A549 (cell line): ENCODE data around the gene DDR2. TPM values are rescaled to one million over a fixed set of nuclear protein-coding genes. Genes with fewer than 3 reads are reported as not detected.

ENCODE experiments used
- ATAC-seq, 2 experiments: fragments of 200-7000 bp in 1 of 2; fragments of >200 bp in 1 of 2; cut with Nextera tagmentation in 1 of 2; cut with Tn5 transposase in 1 of 2; 3 replicates each; pipeline versions ENCODE4 v1.8.0 to v1.9.1; 2018 to 2020; ENCODE audit warnings: mild to moderate bottlenecking in 1 of 2, moderate library complexity in 1 of 2
- CTCF ChIA-PET: fragments of 300-600 bp; sonication (Branson Sonifier 250); formaldehyde crosslinking; extraction: SDS; loops from one replicate; lab custom pipeline; 2021; ENCODE audit warnings: antibody characterized with exemption, inconsistent platforms; lab: Yijun Ruan, JAX
- POLR2A ChIA-PET: fragments of 350-600 bp; formaldehyde crosslinking; extraction: SDS; loops from one replicate; lab custom pipeline; 2021; ENCODE audit warnings: antibody characterized with exemption, inconsistent platforms; lab: Yijun Ruan, JAX
- DNase-seq, 2 experiments: peaks; one replicate each; pipeline versions ENCODE4 v3.0.0 to v3.0.0-alpha.2; 2011 to 2016; ENCODE audit warnings: low read depth in 1 of 2, low spot score in 1 of 2
- FAIRE-seq: peaks from 2 replicates; lab custom pipeline; 2011; peaks lifted over from hg19 to GRCh38; lab: Jason Lieb, UNC
- H3K27ac ChIP-seq, 2 experiments: fragments of >200 bp; sonication (Bioruptor Twin); formaldehyde crosslinking; 3 replicates each; pipeline ENCODE4 v1.5.1; 2016 to 2017
- H3K4me1 ChIP-seq: fragments of >200 bp; sonication (Bioruptor Twin); formaldehyde crosslinking; 3 replicates; pipeline ENCODE4 v1.6.1; 2016
- H3K4me2 ChIP-seq: fragments of >200 bp; sonication (Bioruptor Twin); formaldehyde crosslinking; 3 replicates; pipeline ENCODE4 v1.6.1; 2016
- H3K4me3 ChIP-seq: fragments of >200 bp; sonication (Bioruptor Twin); formaldehyde crosslinking; 3 replicates; pipeline ENCODE4 v1.5.1; 2016
- H3K9me3 ChIP-seq: fragments of >200 bp; sonication (Bioruptor Twin); formaldehyde crosslinking; 3 replicates; pipeline ENCODE4 v1.6.1; 2016
- CBX2 ChIP-seq: fragments of 200-600 bp; sonication (generic); IDR thresholded peaks from 2 replicates; pipeline ENCODE4 v1.6.1; 2016; ENCODE audit warnings: low read depth, mild to moderate bottlenecking, borderline replicate concordance
- CEBPB ChIP-seq, 2 experiments: fragments of >200 bp in 1 of 2; sonication (Bioruptor Twin) in 1 of 2; formaldehyde crosslinking in 1 of 2; IDR thresholded peaks; 2 replicates each; pipeline ENCODE4 v1.6.1; 2012 to 2016
- CHD4 ChIP-seq: fragments of 200-600 bp; sonication (generic); IDR thresholded peaks from 2 replicates; pipeline ENCODE4 v1.6.1; 2016; ENCODE audit warnings: antibody characterized with exemption, mild to moderate bottlenecking, borderline replicate concordance
- E2F6 ChIP-seq: IDR thresholded peaks from 2 replicates; pipeline ENCODE4 v1.6.1; 2012; ENCODE audit warnings: low read depth, borderline replicate concordance
- EHF ChIP-seq: fragments of 250-450 bp; sonication (Bioruptor Pico); IDR thresholded peaks from 2 replicates; pipeline ENCODE4 v1.5.0; 2020; ENCODE audit warnings: mild to moderate bottlenecking
- FOSB ChIP-seq: fragments of 250-450 bp; sonication (Bioruptor Pico); IDR thresholded peaks from 2 replicates; pipeline ENCODE4 v1.5.0; 2020; ENCODE audit warnings: mild to moderate bottlenecking, moderate library complexity
- FOSL2 ChIP-seq, 2 experiments: fragments of 450-650 bp in 1 of 2; fragments of >200 bp in 1 of 2; sonication (Bioruptor Twin) in 1 of 2; formaldehyde crosslinking; IDR thresholded peaks; 2 replicates each; pipeline versions ENCODE4 v1.5.0 to v1.6.1; 2016 to 2020; ENCODE audit warnings: mild to moderate bottlenecking in 1 of 2, moderate library complexity in 1 of 2
- FOXS1 ChIP-seq: fragments of 250-450 bp; sonication (Bioruptor Pico); IDR thresholded peaks from 2 replicates; pipeline ENCODE4 v1.5.0; 2020; ENCODE audit warnings: mild to moderate bottlenecking, moderate library complexity
- GATA3 ChIP-seq: IDR thresholded peaks from 2 replicates; pipeline ENCODE4 v1.6.1; 2012; ENCODE audit warnings: borderline replicate concordance
- HDAC2 ChIP-seq: fragments of 200-600 bp; sonication (generic); IDR thresholded peaks from 2 replicates; pipeline ENCODE4 v1.6.1; 2016
- HOXB13 ChIP-seq: fragments of 250-450 bp; sonication (Bioruptor Pico); IDR thresholded peaks from 2 replicates; pipeline ENCODE4 v1.5.0; 2020; ENCODE audit warnings: low read depth, mild to moderate bottlenecking, moderate library complexity
- HOXB5 ChIP-seq: fragments of 250-450 bp; sonication (Bioruptor Pico); IDR thresholded peaks from 2 replicates; pipeline ENCODE4 v1.5.0; 2020; ENCODE audit warnings: mild to moderate bottlenecking, moderate library complexity
- JUNB ChIP-seq: fragments of >200 bp; sonication (Bioruptor Twin); formaldehyde crosslinking; IDR thresholded peaks from 2 replicates; pipeline ENCODE4 v1.6.1; 2016
- KDM1A ChIP-seq: fragments of 200-600 bp; sonication (generic); IDR thresholded peaks from 2 replicates; pipeline ENCODE4 v1.6.1; 2016; ENCODE audit warnings: low read depth, mild to moderate bottlenecking
- MYC ChIP-seq: IDR thresholded peaks from 2 replicates; pipeline ENCODE4 v1.6.1; 2012; ENCODE audit warnings: mild to moderate bottlenecking, inconsistent platforms, low read length, improper control_type of control experiment, borderline replicate concordance
- NR3C1 ChIP-seq: fragments of >200 bp; sonication (Bioruptor Twin); formaldehyde crosslinking; IDR thresholded peaks from 3 replicates; pipeline ENCODE4 v1.6.1; 2017
- PBX3 ChIP-seq: IDR thresholded peaks from 2 replicates; pipeline ENCODE4 v1.6.1; 2012
- PHF8 ChIP-seq: fragments of 200-600 bp; sonication (generic); IDR thresholded peaks from 2 replicates; pipeline ENCODE4 v1.6.1; 2016; ENCODE audit warnings: low read depth, mild to moderate bottlenecking, antibody characterized with exemption, moderate library complexity, borderline replicate concordance
- POLR2A ChIP-seq: IDR thresholded peaks from 2 replicates; pipeline ENCODE4 v1.6.1; 2012; ENCODE audit warnings: mild to moderate bottlenecking, low read length
- RAD21 ChIP-seq, 2 experiments: fragments of >200 bp in 1 of 2; sonication (Bioruptor Twin) in 1 of 2; formaldehyde crosslinking in 1 of 2; IDR thresholded peaks in 1 of 2; conservative IDR thresholded peaks in 1 of 2; 2 replicates in 1 of 2; 3 replicates in 1 of 2; pipeline ENCODE4 v1.6.1; 2012 to 2018; ENCODE audit warnings: inconsistent platforms in 1 of 2
- RNF2 ChIP-seq: fragments of 200-600 bp; sonication (generic); IDR thresholded peaks from 2 replicates; pipeline ENCODE4 v1.6.1; 2016; ENCODE audit warnings: low read depth, mild to moderate bottlenecking, antibody characterized with exemption, moderate library complexity, borderline replicate concordance
- ZC3H11A ChIP-seq: fragments of 450-650 bp; IDR thresholded peaks from 2 replicates; pipeline ENCODE4 v1.6.1; 2014; ENCODE audit warnings: antibody characterized with exemption, mild to moderate bottlenecking
- ZFP36 ChIP-seq: fragments of 450-650 bp; IDR thresholded peaks from 2 replicates; pipeline ENCODE4 v1.6.1; 2014; ENCODE audit warnings: borderline replicate concordance; ENCODE audit not compliant: partially characterized antibody
- ZNF302 ChIP-seq: fragments of 250-450 bp; sonication (Bioruptor Pico); IDR thresholded peaks from 2 replicates; pipeline ENCODE4 v1.9.0; 2021; ENCODE audit warnings: inconsistent platforms, mild to moderate bottlenecking, moderate library complexity
- ZSCAN20 ChIP-seq: fragments of 250-450 bp; sonication (Bioruptor Pico); IDR thresholded peaks from 2 replicates; pipeline ENCODE4 v1.8.0; 2022; ENCODE audit warnings: mild to moderate bottlenecking, moderate library complexity
- WGBS: methylation state at CpG from one replicate; pipeline ENCODE4 v1.1.6; 2017; ENCODE audit errors: missing lambda C conversion rate; 5-methylcytosine and 5-hydroxymethylcytosine counted together
- polyA plus RNA-seq, 4 experiments: library from polyadenylated mRNA; depleted of rRNA in 3 of 4; stranded (reverse); fragments of >200 nt; fragmentation: RNase III in 1 of 4; extraction: RNeasy Plus Mini Kit Qiagen cat#74134 plus additional on column Dnase treatment in 1 of 4; gene quantifications; 2 replicates in 3 of 4; 3 replicates in 1 of 4; pipeline ENCODE4 v1.2.3, GENCODE V29; 2011 to 2017
- TF ChIP-seq, protein P1 (sequence below): IDR thresholded peaks from 2 replicates; pipeline ENCODE4 v1.6.1; 2012
- TF ChIP-seq, protein P2 (sequence below): fragments of >200 bp; sonication (Bioruptor Twin); formaldehyde crosslinking; IDR thresholded peaks from 3 replicates; pipeline ENCODE4 v1.5.1; 2016

The DDR2 gene
- polyA plus RNA-seq, 2 of the 4 experiments (the other 2 are of a cell fraction): 0.14 to 0.49 TPM

DNA sequence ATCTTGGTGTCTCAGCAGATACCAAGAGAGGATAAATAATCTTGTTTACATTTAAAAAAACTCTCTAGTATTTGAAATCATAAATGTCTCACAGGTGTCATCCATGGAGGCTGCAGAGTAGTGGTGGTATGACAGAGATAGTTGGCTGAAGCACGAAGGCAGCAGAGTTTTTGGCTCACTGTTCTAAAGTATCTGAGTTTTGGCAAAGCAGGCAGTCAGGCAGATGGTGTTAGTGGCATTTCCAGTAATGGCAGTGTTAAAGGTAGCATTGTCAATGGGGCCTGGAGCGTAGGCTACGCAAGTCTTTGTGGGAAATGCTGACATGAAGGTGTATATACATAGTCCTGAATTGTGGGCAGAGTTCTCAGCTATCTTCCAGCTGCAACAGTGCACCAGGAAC lies 89.8 kb downstream of the DDR2 start:
- CTCF ChIA-PET: interaction anchor here (1.3 kb wide), 1 partner anchor 13 kb away, joined by 4 read pairs; no protein-coding TSS in a partner anchor
- FAIRE-seq (no peak), DNase-seq (no peak), ATAC-seq (no peak)
- Histone ChIP-seq H3K9me3 (no peaks in the 10 kb centered on the region), H3K27ac (no peak overlapping the region), H3K4me3 (no peak overlapping the region), H3K4me1 (no peaks in the 10 kb centered on the region), H3K4me2 (no peak overlapping the region)
- POLR2A ChIA-PET: no interaction called here
- no peak for TF ChIP-seq FOSB (CRISPR knock-in tag)
- TF ChIP-seq ZSCAN20: no peak
- TF ChIP-seq PHF8: no peak
- TF ChIP-seq RAD21 (conservative IDR thresholded peaks at IDR 0.05 in 1 of 2, IDR thresholded peaks at IDR 0.05 in 1 of 2): no peak
- no peak for TF ChIP-seq HDAC2
- no peak for TF ChIP-seq FOSL2 (IDR thresholded peaks at IDR 0.05)
- no peak for TF ChIP-seq FOSL2 (CRISPR knock-in tag; IDR thresholded peaks at IDR 0.05)
- no peak for TF ChIP-seq EHF (CRISPR knock-in tag)
- TF ChIP-seq POLR2A: no peak
- no peak for TF ChIP-seq CEBPB (IDR thresholded peaks at IDR 0.05)
- TF ChIP-seq MYC: no peak
- no peak for TF ChIP-seq E2F6
- no peak for TF ChIP-seq ZFP36
- TF ChIP-seq CHD4: no peak
- no peak for TF ChIP-seq CBX2
- WGBS: 42% methylated on average over 3 of the region's 3 CpGs

GRCh38 chr1:162724583-162725120 lies 92.4 kb downstream of the DDR2 start:
- ChIA-PET POLR2A (no interaction called here), CTCF (no interaction called here)
- TF ChIP-seq NR3C1 (no peak), ZC3H11A (no peak)
- no peak for DNase-seq
- ATAC-seq: no peak
- Histone ChIP-seq H3K4me2 (no peak overlapping the region), H3K9me3 (no peaks in the 10 kb centered on the region), H3K4me3 (no peak overlapping the region), H3K27ac (no peak overlapping the region), H3K4me1 (no peaks in the 10 kb centered on the region)
- no peak for FAIRE-seq
- WGBS: 63% methylated on average over 7 of the region's 7 CpGs

DNA sequence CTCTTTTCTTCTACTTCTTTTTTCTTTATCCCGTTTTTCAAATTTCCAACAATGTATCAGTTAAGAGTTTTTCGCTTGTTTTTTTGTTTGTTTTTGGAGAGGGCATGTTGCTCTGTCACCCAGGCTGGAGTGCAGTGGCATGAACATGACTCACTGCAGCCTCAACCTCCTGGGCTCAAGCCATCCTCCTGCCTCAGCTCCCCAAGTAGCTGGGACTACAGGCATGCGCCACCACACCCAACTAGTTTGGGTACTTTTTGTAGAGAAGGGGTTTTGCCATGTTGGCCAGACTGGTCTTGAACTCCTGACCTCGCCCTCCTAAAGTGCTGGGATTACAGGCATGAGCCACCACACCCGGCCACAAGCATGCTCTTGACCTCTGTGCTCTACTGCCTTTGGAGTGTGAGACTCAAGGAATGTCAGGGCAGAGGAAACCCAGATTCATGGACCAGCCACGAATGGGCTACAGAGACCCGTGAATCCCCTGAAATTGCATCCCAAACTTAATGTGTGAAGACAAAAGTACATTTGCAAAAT lies 93.1 kb downstream of the DDR2 start:
- TF ChIP-seq PHF8 (no peak), MYC (no peak), HOXB13 (CRISPR knock-in tag) (no peak), JUNB (no peak), PBX3 (no peak), GATA3 (no peak), RNF2 (no peak), FOXS1 (CRISPR knock-in tag) (no peak), KDM1A (no peak), HOXB5 (no peak), ZFP36 (no peak), ZNF302 (CRISPR knock-in tag) (no peak)
- TF ChIP-seq, protein P1, sequence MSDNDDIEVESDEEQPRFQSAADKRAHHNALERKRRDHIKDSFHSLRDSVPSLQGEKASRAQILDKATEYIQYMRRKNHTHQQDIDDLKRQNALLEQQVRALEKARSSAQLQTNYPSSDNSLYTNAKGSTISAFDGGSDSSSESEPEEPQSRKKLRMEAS: no peak
- TF ChIP-seq, protein P2, sequence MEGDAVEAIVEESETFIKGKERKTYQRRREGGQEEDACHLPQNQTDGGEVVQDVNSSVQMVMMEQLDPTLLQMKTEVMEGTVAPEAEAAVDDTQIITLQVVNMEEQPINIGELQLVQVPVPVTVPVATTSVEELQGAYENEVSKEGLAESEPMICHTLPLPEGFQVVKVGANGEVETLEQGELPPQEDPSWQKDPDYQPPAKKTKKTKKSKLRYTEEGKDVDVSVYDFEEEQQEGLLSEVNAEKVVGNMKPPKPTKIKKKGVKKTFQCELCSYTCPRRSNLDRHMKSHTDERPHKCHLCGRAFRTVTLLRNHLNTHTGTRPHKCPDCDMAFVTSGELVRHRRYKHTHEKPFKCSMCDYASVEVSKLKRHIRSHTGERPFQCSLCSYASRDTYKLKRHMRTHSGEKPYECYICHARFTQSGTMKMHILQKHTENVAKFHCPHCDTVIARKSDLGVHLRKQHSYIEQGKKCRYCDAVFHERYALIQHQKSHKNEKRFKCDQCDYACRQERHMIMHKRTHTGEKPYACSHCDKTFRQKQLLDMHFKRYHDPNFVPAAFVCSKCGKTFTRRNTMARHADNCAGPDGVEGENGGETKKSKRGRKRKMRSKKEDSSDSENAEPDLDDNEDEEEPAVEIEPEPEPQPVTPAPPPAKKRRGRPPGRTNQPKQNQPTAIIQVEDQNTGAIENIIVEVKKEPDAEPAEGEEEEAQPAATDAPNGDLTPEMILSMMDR: no peak
- H3K9me3 ChIP-seq: no peaks in the 10 kb centered on the region
- ChIA-PET POLR2A (no interaction called here), CTCF (no interaction called here)
- no peak overlapping the region for H3K4me3 ChIP-seq
- DNase-seq (no peak), ATAC-seq (no peak), FAIRE-seq (no peak)
- no peaks in the 10 kb centered on the region for H3K4me1 ChIP-seq
- H3K4me2 ChIP-seq: no peak overlapping the region
- WGBS: 56% methylated on average over 7 of the region's 7 CpGs
- H3K27ac ChIP-seq: no peak overlapping the region
